Measurements from ENCODE around the gene GPX6. TPM values are rescaled to one million over a fixed set of nuclear protein-coding genes. Genes with fewer than 3 reads are reported as not detected.
A peak's percentile ranks its signal among the peaks of the same experiment; 100 is the strongest.
"Not testable (repeated sequence)": the region's sequence is repeated elsewhere in the genome, so short reads cannot be mapped to it uniquely, and the experiment has no call there.

Gene GPX6
- total and polyA plus RNA-seq, 10 of the 15 experiments (the other 5 are each of a cell fraction or from before 2014, with no cell fraction given): not detected

GRCh38 chr6:28469153-28469745 lies 46.3 kb downstream of the GPX6 start:
- DNase-seq (ENCODE audit: low read depth, low spot score); POLR2A ChIA-PET; SMC1A ChIA-PET (ENCODE audit: uncharacterized antibody, unreplicated experiment); H3K4me2 ChIP-seq (ENCODE audit: control insufficient read depth, insufficient read depth); H3K27me3 ChIP-seq (replicated peaks in 1 of 2; ENCODE audit: control insufficient read depth in 2 of 2, insufficient read depth in 2 of 2, low read length in 1 of 2); H3K79me2 ChIP-seq (ENCODE audit: control insufficient read depth, insufficient read depth, low read length); H4K20me1 ChIP-seq (ENCODE audit: control insufficient read depth, insufficient read depth); in situ Hi-C loops (cut with MboI); H3K36me3 ChIP-seq (ENCODE audit: control insufficient read depth in 2 of 2, insufficient read depth in 2 of 2, low read length in 1 of 2); H3K9me3 ChIP-seq (replicated peaks; ENCODE audit: control insufficient read depth, insufficient read depth, low read length); FAIRE-seq; H2AFZ ChIP-seq (ENCODE audit: control insufficient read depth, low read depth, low read length); H3K27ac ChIP-seq (ENCODE audit: control insufficient read depth, insufficient read depth); H3K4me1 ChIP-seq (ENCODE audit: control insufficient read depth, insufficient read depth, low read length); H3K9ac ChIP-seq (ENCODE audit: control insufficient read depth, insufficient read depth, low read length); BruUV-seq (replicated peaks); intact Hi-C loops (cut with micrococcal nuclease; ENCODE audit: unreplicated experiment); H3K4me3 ChIP-seq; CTCF ChIA-PET; ATAC-seq: not testable (repeated sequence)
- 66% methylated on average over 25 of the region's 45 CpGs for WGBS (ENCODE audit: insufficient coverage, insufficient replicate concordance, low lambda C conversion rate, missing lambda C conversion rate)
- 0 out of 2 replicates have a peak, but pooled peaks have one; percentile 4 for TF ChIP-seq NFYB (IDR thresholded peaks at IDR 0.05; ENCODE audit: insufficient read depth, low read depth, low read length)
- RAD21 ChIA-PET (ENCODE audit: unreplicated experiment): interaction anchor here (0.6 kb wide), 1 partner anchor 460 kb away, joined by 3 read pairs; no protein-coding TSS in a partner anchor

GRCh38 chr6:28468056-28468455 lies 47.5 kb downstream of the GPX6 start:
- Histone ChIP-seq H2AFZ (ENCODE audit: control insufficient read depth, low read depth, low read length) (no peak overlapping the region), H3K9me3 (replicated peaks; ENCODE audit: control insufficient read depth, insufficient read depth, low read length) (no peaks in the 10 kb centered on the region), H4K20me1 (ENCODE audit: control insufficient read depth, insufficient read depth) (no peaks in the 10 kb centered on the region), H3K27me3 (replicated peaks in 1 of 2; ENCODE audit: control insufficient read depth in 2 of 2, insufficient read depth in 2 of 2, low read length in 1 of 2) (no peaks in the 10 kb centered on the region; a peak in 2 of 4 replicates), H3K4me2 (ENCODE audit: control insufficient read depth, insufficient read depth) (no peak overlapping the region), H3K4me3 (no peak overlapping the region), H3K9ac (ENCODE audit: control insufficient read depth, insufficient read depth, low read length) (no peak overlapping the region), H3K79me2 (ENCODE audit: control insufficient read depth, insufficient read depth, low read length) (no peaks in the 10 kb centered on the region), H3K4me1 (ENCODE audit: control insufficient read depth, insufficient read depth, low read length) (no peaks in the 10 kb centered on the region), H3K27ac (ENCODE audit: control insufficient read depth, insufficient read depth) (no peak overlapping the region), H3K36me3 (ENCODE audit: control insufficient read depth in 2 of 2, insufficient read depth in 2 of 2, low read length in 1 of 2) (no peaks in the 10 kb centered on the region)
- no TSS peak for BruUV-seq (replicated peaks)
- WGBS (ENCODE audit: insufficient coverage, insufficient replicate concordance, low lambda C conversion rate, missing lambda C conversion rate): 57% methylated on average over 7 of the region's 7 CpGs
- no peak for ATAC-seq
- no peak for DNase-seq (ENCODE audit: low read depth, low spot score)
- CTCF ChIA-PET: interaction anchor here (1.3 kb wide), 1 partner anchor 13 kb away, joined by 3 read pairs; no protein-coding TSS in a partner anchor
- RAD21 ChIA-PET (ENCODE audit: unreplicated experiment): no interaction called here
- POLR2A ChIA-PET: no interaction called here
- in situ Hi-C loops (cut with MboI): no loop called here
- FAIRE-seq: no peak
- intact Hi-C loops (cut with micrococcal nuclease; ENCODE audit: unreplicated experiment): no loop called here
- SMC1A ChIA-PET (ENCODE audit: uncharacterized antibody, unreplicated experiment): no interaction called here
- no peak for TF ChIP-seq NFYA (IDR thresholded peaks at IDR 0.05; ENCODE audit: borderline replicate concordance, low read depth, low read length)
- TF ChIP-seq CEBPZ (IDR thresholded peaks at IDR 0.05; ENCODE audit: low read depth, low read length): no peak
- TF ChIP-seq EED (IDR thresholded peaks at IDR 0.05; ENCODE audit: low read depth): no peak
- TF ChIP-seq KLF5 (IDR thresholded peaks at IDR 0.05; ENCODE audit: partially characterized antibody): no peak
- no peak for TF ChIP-seq ZNF217 (IDR thresholded peaks at IDR 0.05)
- no peak for TF ChIP-seq SKIL (IDR thresholded peaks at IDR 0.05; ENCODE audit: low read depth, poor library complexity, severe bottlenecking)

All from GM12878 (cell line).